ENCODE measurements around the gene MID1. TPM values are rescaled to one million over a fixed set of nuclear protein-coding genes. Genes with fewer than 3 reads are reported as not detected.

The MID1 gene
- total RNA-seq, 1 donor from 2014 or later = 13.9 TPM

- Mint-ChIP-seq H3K4me1 (ENCODE audit: low read depth) (peaks cover 7% of the 10 kb centered on the region), H3K4me3 (ENCODE audit: unreplicated experiment) (no peak overlapping the region)
- no peak for TF ChIP-seq CTCF (IDR thresholded peaks at IDR 0.05)
Observed at GRCh38 chrX:10531927-10532326, 88.5 kb downstream of the MID1 start.

GRCh38 chrX:10529344-10529743 is 91.0 kb downstream of the MID1 start:
- DNase-seq (ENCODE audit: low spot score) = no peak
- Mint-ChIP-seq H3K27me3 (ENCODE audit: low read depth) (no peaks in the 10 kb centered on the region), H3K4me3 (ENCODE audit: unreplicated experiment) (no peak overlapping the region), H3K36me3 (ENCODE audit: low read depth) (no peaks in the 10 kb centered on the region), H3K4me1 (ENCODE audit: low read depth) (no peaks in the 10 kb centered on the region), H3K9me3 (ENCODE audit: low read depth) (peaks cover 3% of the 10 kb centered on the region), H3K27ac (ENCODE audit: unreplicated experiment) (no peak overlapping the region)
- no peak for TF ChIP-seq CTCF (IDR thresholded peaks at IDR 0.05)

More at GRCh38 chrX:10531927-10532326, 88.5 kb downstream of the MID1 start:
- Mint-ChIP-seq H3K27me3 (ENCODE audit: low read depth) (no peaks in the 10 kb centered on the region), H3K27ac (ENCODE audit: unreplicated experiment) (no peak overlapping the region), H3K36me3 (ENCODE audit: low read depth) (no peaks in the 10 kb centered on the region), H3K9me3 (ENCODE audit: low read depth) (peaks cover 6% of the 10 kb centered on the region)
- no peak for DNase-seq (ENCODE audit: low spot score)

GRCh38 chrX:10526451-10526850 is 93.9 kb downstream of the MID1 start:
- H3K27me3 Mint-ChIP-seq (ENCODE audit: low read depth) = no peaks in the 10 kb centered on the region
- peaks cover 3% of the 10 kb centered on the region for H3K9me3 Mint-ChIP-seq (ENCODE audit: low read depth)
- no peak overlapping the region for H3K27ac Mint-ChIP-seq (ENCODE audit: unreplicated experiment)
- no peaks in the 10 kb centered on the region for H3K36me3 Mint-ChIP-seq (ENCODE audit: low read depth)
- no peak for DNase-seq (ENCODE audit: low spot score)
- no peak for TF ChIP-seq CTCF (IDR thresholded peaks at IDR 0.05)
- H3K4me1 Mint-ChIP-seq (ENCODE audit: low read depth) = no peaks in the 10 kb centered on the region
- no peak overlapping the region for H3K4me3 Mint-ChIP-seq (ENCODE audit: unreplicated experiment)

- Mint-ChIP-seq H3K4me3 (ENCODE audit: unreplicated experiment) (no peak overlapping the region), H3K4me1 (ENCODE audit: low read depth) (no peaks in the 10 kb centered on the region), H3K27ac (ENCODE audit: unreplicated experiment) (no peak overlapping the region), H3K27me3 (ENCODE audit: low read depth) (no peaks in the 10 kb centered on the region), H3K9me3 (ENCODE audit: low read depth) (peaks cover 3% of the 10 kb centered on the region), H3K36me3 (ENCODE audit: low read depth) (no peaks in the 10 kb centered on the region)
- DNase-seq (ENCODE audit: low spot score) = no peak
- TF ChIP-seq CTCF (IDR thresholded peaks at IDR 0.05) = no peak
Observed at GRCh38 chrX:10525381-10526120, 94.8 kb downstream of the MID1 start.

- DNase-seq (ENCODE audit: low spot score) = no peak
- Mint-ChIP-seq H3K27me3 (ENCODE audit: low read depth) (no peaks in the 10 kb centered on the region), H3K4me3 (ENCODE audit: unreplicated experiment) (no peak overlapping the region), H3K4me1 (ENCODE audit: low read depth) (no peaks in the 10 kb centered on the region), H3K36me3 (ENCODE audit: low read depth) (no peaks in the 10 kb centered on the region), H3K9me3 (ENCODE audit: low read depth) (peaks cover 3% of the 10 kb centered on the region), H3K27ac (ENCODE audit: unreplicated experiment) (no peak overlapping the region)
- TF ChIP-seq CTCF (IDR thresholded peaks at IDR 0.05) = no peak
Observed at GRCh38 chrX:10524578-10524977, 95.8 kb downstream of the MID1 start.

Measured in chondrocyte (in vitro differentiated cells).